Testis (tissue), 3 donors: ENCODE results near the gene ERC1. TPM values are rescaled to one million over a fixed set of nuclear protein-coding genes. Genes with fewer than 3 reads are reported as not detected.

ENCODE experiments used
- DNase-seq: peaks from one replicate; pipeline ENCODE4 v3.0.0-alpha.2; 2019
- H3K27ac ChIP-seq, 2 donors: fragments of 200-600 bp; sonication (generic); one replicate each; pipeline ENCODE4 v1.5.1; 2019
- H3K27me3 ChIP-seq: fragments of 200-600 bp; sonication (generic); one replicate; pipeline ENCODE4 v1.5.1; 2019
- H3K36me3 ChIP-seq: fragments of 200-600 bp; sonication (generic); one replicate; pipeline ENCODE4 v1.5.1; 2017; ENCODE audit warnings: low read depth; ENCODE audit errors: missing control alignments
- H3K4me1 ChIP-seq: fragments of 200-600 bp; sonication (generic); one replicate; pipeline ENCODE4 v1.5.1; 2019
- H3K4me3 ChIP-seq, 2 donors: fragments of 200-600 bp; sonication (generic); one replicate each; pipeline ENCODE4 v1.5.1; 2017 to 2019
- H3K9me3 ChIP-seq: fragments of 200-600 bp; sonication (generic); one replicate; pipeline ENCODE4 v1.5.1; 2017
- CTCF ChIP-seq, 3 experiments: fragments of 450-650 bp in 2 of 3; fragments of 200-600 bp in 1 of 3; sonication (generic) in 1 of 3; IDR thresholded peaks; one replicate each; pipeline ENCODE4 v1.5.1; 2016 to 2019; ENCODE audit warnings: antibody characterized with exemption in 3 of 3, mild to moderate bottlenecking in 2 of 3, moderate library complexity in 1 of 3
- POLR2A ChIP-seq: fragments of 450-650 bp; IDR thresholded peaks from one replicate; pipeline ENCODE4 v1.6.1; 2017; ENCODE audit warnings: antibody characterized with exemption, mild to moderate bottlenecking, moderate library complexity
- WGBS, 2 donors: methylation state at CpG; one replicate each; pipeline ENCODE4 v1.1.5; 2018; 5-methylcytosine and 5-hydroxymethylcytosine counted together
- intact Hi-C: fragments of 100-400 bp; cut with DNase I; formaldehyde crosslinking; loops from one replicate; pipeline ENCODE4 v1.15.1; 2023; ENCODE audit warnings: low total_unique reads
- polyA plus RNA-seq: library from polyadenylated mRNA; stranded (reverse); fragments of 350-450 nt; fragmentation: Illumina TruSeq; extraction: RNeasy Lipid Tissue Mini Kit (QIAGEN cat#74804); gene quantifications from one replicate; pipeline ENCODE4 v1.2.3, GENCODE V29; 2014; ENCODE audit warnings: low read depth, low replicate concordance; ENCODE audit not compliant: insufficient read depth
- total RNA-seq, 2 donors: library from RNA; depleted of rRNA; stranded (reverse); fragments of >200 nt; gene quantifications; one replicate each; pipeline ENCODE4 v1.2.3, GENCODE V29; 2016

ERC1 gene
- total and polyA plus RNA-seq, 3 donors from 2014 or later = 25.8 to 109 (median 106) TPM

GRCh38 chr12:1013618-1014489 lies 22.8 kb downstream of the ERC1 start:
- TF ChIP-seq CTCF (IDR thresholded peaks at IDR 0.05) = no peak
- TF ChIP-seq POLR2A = no peak
- no peak for DNase-seq
- intact Hi-C loops = no loop called here
- no peak overlapping the region for H3K4me3 ChIP-seq
- H3K27me3 ChIP-seq = no peaks in the 10 kb centered on the region
- H3K4me1 ChIP-seq = peaks cover 9% of the 10 kb centered on the region
- 77 to 84% methylated on average over 10 of the region's 10 CpGs for WGBS, 2 donors
- no peak overlapping the region for H3K27ac ChIP-seq
- no peaks in the 10 kb centered on the region for H3K36me3 ChIP-seq
- no peaks in the 10 kb centered on the region for H3K9me3 ChIP-seq

- intact Hi-C loops = no loop called here
- H3K36me3 ChIP-seq = no peaks in the 10 kb centered on the region
- no peak overlapping the region for H3K4me3 ChIP-seq
- 84 to 90% methylated on average over 5 of the region's 5 CpGs for WGBS, 2 donors
- no peak for TF ChIP-seq CTCF (IDR thresholded peaks at IDR 0.05)
- TF ChIP-seq POLR2A = no peak
- no peak for DNase-seq
- no peaks in the 10 kb centered on the region for H3K27me3 ChIP-seq
- H3K4me1 ChIP-seq = peaks cover 4% of the 10 kb centered on the region
- no peak overlapping the region for H3K27ac ChIP-seq
- no peaks in the 10 kb centered on the region for H3K9me3 ChIP-seq
These were observed 28.3 kb downstream of the ERC1 start for GRCh38 chr12:1019283-1019682.

GRCh38 chr12:1020389-1020788 lies 29.4 kb downstream of the ERC1 start:
- TF ChIP-seq CTCF (IDR thresholded peaks at IDR 0.05) (no peak), POLR2A (no peak)
- H3K4me3 ChIP-seq = no peak overlapping the region
- H3K9me3 ChIP-seq = no peaks in the 10 kb centered on the region
- H3K27me3 ChIP-seq = no peaks in the 10 kb centered on the region
- no peak for DNase-seq
- WGBS, 2 donors = 90% methylated on average over 3 of the region's 3 CpGs
- no peaks in the 10 kb centered on the region for H3K36me3 ChIP-seq
- peaks cover 4% of the 10 kb centered on the region for H3K4me1 ChIP-seq
- intact Hi-C loops = no loop called here
- no peak overlapping the region for H3K27ac ChIP-seq

GRCh38 chr12:1022032-1022970 lies 31.3 kb downstream of the ERC1 start:
- H3K9me3 ChIP-seq = no peaks in the 10 kb centered on the region
- H3K27ac ChIP-seq = no peak overlapping the region
- no peak for DNase-seq
- WGBS, 2 donors = 90 to 95% methylated on average over 9 of the region's 9 CpGs
- no peaks in the 10 kb centered on the region for H3K36me3 ChIP-seq
- TF ChIP-seq CTCF (IDR thresholded peaks at IDR 0.05) (no peak), POLR2A (no peak)
- H3K27me3 ChIP-seq = no peaks in the 10 kb centered on the region
- intact Hi-C loops = no loop called here
- H3K4me1 ChIP-seq = no peaks in the 10 kb centered on the region
- no peak overlapping the region for H3K4me3 ChIP-seq
